ENCODE data around the gene BMERB1. TPM values are rescaled to one million over a fixed set of nuclear protein-coding genes. Genes with fewer than 3 reads are reported as not detected.
A peak's percentile ranks its signal among the peaks of the same experiment; 100 is the strongest.
"Not testable (repeated sequence)": the region's sequence is repeated elsewhere in the genome, so short reads cannot be mapped to it uniquely, and the experiment has no call there.

The BMERB1 gene
- total RNA-seq, 1 donor from 2014 or later: 16.1 TPM

DNA sequence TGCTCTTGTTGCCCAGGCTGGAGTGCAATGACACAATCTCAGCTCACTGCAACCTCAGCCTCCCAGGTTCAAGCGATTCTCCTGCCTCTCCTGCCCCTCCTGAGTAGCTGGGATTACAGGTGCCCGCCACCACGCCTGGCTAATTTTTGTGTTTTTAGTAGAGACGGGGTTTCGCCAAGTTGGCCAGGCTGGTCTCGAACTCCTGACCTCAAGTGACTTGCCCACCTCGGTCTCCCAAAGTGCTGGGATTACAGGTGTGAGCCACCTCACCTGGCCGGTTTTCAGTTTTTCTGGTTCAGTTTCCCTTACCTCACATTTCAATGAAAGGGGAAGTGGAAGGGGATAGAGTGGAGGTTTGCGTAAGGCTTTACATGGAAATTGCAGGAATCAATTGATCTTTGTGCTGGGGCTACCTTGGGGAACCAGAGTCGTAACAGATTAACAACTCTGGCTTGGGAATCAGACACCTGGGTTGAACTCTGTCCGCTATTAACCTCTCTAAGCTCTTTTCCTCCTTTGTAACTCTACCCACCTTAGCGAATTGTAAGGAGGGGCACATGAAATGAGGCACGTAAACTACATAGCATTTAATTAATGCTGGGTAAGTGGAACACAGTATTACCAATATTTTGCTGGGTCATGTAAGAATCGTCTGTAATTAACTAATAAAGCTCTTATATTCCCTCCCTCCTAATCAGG, 35.6 kb upstream of the BMERB1 start:
- no peaks in the 10 kb centered on the region for H3K4me1 ChIP-seq
- no peak overlapping the region for H3K27ac ChIP-seq
- ATAC-seq (no peak), DNase-seq (no peak)
- TF ChIP-seq, protein P1, sequence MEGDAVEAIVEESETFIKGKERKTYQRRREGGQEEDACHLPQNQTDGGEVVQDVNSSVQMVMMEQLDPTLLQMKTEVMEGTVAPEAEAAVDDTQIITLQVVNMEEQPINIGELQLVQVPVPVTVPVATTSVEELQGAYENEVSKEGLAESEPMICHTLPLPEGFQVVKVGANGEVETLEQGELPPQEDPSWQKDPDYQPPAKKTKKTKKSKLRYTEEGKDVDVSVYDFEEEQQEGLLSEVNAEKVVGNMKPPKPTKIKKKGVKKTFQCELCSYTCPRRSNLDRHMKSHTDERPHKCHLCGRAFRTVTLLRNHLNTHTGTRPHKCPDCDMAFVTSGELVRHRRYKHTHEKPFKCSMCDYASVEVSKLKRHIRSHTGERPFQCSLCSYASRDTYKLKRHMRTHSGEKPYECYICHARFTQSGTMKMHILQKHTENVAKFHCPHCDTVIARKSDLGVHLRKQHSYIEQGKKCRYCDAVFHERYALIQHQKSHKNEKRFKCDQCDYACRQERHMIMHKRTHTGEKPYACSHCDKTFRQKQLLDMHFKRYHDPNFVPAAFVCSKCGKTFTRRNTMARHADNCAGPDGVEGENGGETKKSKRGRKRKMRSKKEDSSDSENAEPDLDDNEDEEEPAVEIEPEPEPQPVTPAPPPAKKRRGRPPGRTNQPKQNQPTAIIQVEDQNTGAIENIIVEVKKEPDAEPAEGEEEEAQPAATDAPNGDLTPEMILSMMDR (IDR thresholded peaks at IDR 0.05): no peak
- no peaks in the 10 kb centered on the region for H3K9me3 ChIP-seq
- peaks cover 10% of the 10 kb centered on the region for H3K27me3 ChIP-seq (ENCODE audit: low read depth)
- H3K36me3 ChIP-seq: no peaks in the 10 kb centered on the region
- no peak overlapping the region for H3K4me3 ChIP-seq
- intact Hi-C loops (cut with DNase I): no loop called here

DNA sequence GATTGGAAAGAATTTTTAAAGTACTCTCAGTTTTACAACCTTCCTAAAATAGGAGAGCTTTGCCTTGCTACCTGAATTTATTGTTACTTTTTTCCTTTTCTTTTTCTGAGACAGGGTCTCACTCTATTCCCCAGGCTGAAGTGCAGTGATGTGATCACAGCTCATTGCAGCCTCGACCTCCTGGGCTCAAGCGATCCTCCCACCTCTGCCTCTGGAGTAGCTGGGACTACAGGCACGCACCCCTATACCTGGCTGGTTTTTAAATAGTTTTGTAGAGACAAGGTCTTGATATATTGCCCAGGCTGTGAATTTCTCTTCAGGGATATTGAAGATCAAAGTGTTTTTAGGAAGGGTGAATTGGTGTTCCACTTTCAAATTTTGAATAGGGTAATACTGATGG, 35.1 kb upstream of the BMERB1 start:
- H3K9me3 ChIP-seq: no peaks in the 10 kb centered on the region

GRCh38 chr16:15400314-15400713, 34.1 kb upstream of the BMERB1 start:
- H3K4me3 ChIP-seq; H3K4me1 ChIP-seq; H3K27me3 ChIP-seq (ENCODE audit: low read depth); H3K9me3 ChIP-seq; intact Hi-C loops (cut with DNase I); H3K36me3 ChIP-seq; ATAC-seq; DNase-seq; H3K27ac ChIP-seq: not testable (repeated sequence)

More for the DNA sequence above, 35.1 kb upstream of the BMERB1 start:
- TF ChIP-seq, protein P1 (IDR thresholded peaks at IDR 0.05): no peak
- DNase-seq: no peak
- intact Hi-C loops (cut with DNase I): no loop called here
- no peak overlapping the region for H3K27ac ChIP-seq
- no peaks in the 10 kb centered on the region for H3K4me1 ChIP-seq
- H3K27me3 ChIP-seq (ENCODE audit: low read depth): peaks cover 10% of the 10 kb centered on the region
- H3K4me3 ChIP-seq: no peak overlapping the region
- ATAC-seq: no peak
- no peaks in the 10 kb centered on the region for H3K36me3 ChIP-seq

- H3K36me3 ChIP-seq: no peaks in the 10 kb centered on the region
- H3K9me3 ChIP-seq: no peaks in the 10 kb centered on the region
- intact Hi-C loops (cut with DNase I): no loop called here
- TF ChIP-seq, protein P1 (IDR thresholded peaks at IDR 0.05): no peak
- no peak for ATAC-seq
- no peaks in the 10 kb centered on the region for H3K4me1 ChIP-seq
- no peak overlapping the region for H3K4me3 ChIP-seq
- H3K27me3 ChIP-seq (ENCODE audit: low read depth): no peaks in the 10 kb centered on the region
- H3K27ac ChIP-seq: no peak overlapping the region
- no peak for DNase-seq
Observed at GRCh38 chr16:15401972-15402371, 32.4 kb upstream of the BMERB1 start.

- TF ChIP-seq, protein P1 (IDR thresholded peaks at IDR 0.05): no peak
- H3K27me3 ChIP-seq (ENCODE audit: low read depth): no peaks in the 10 kb centered on the region
- H3K4me1 ChIP-seq: no peaks in the 10 kb centered on the region
- ATAC-seq (peak in 1 of 2 donors; percentile 67), DNase-seq (no peak)
- intact Hi-C loops (cut with DNase I): no loop called here
- H3K9me3 ChIP-seq: no peaks in the 10 kb centered on the region
- no peak overlapping the region for H3K4me3 ChIP-seq
- H3K27ac ChIP-seq: no peak overlapping the region
- no peaks in the 10 kb centered on the region for H3K36me3 ChIP-seq
Observed at GRCh38 chr16:15403392-15403995, 30.9 kb upstream of the BMERB1 start.

DNA sequence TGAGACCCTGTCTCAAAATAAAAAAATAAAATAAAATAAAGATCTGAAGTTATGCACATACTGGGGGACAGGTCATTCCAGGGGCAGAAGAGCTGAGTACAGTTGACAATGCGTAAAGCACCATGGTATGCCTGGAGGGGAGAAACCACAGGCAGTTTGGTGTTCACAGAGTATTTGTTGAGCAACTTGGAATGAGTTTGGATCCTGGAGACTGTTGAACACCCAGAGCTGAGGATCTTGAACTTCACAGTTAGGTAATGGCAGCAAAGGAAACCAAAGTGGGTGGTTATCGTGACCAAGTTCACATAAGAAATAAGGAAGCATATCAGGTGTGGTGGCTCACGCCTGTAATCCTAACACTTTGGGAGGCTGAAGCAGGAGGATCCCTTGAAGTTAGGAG, 30.3 kb upstream of the BMERB1 start:
- DNase-seq; H3K36me3 ChIP-seq; H3K9me3 ChIP-seq; intact Hi-C loops (cut with DNase I); H3K4me1 ChIP-seq; H3K4me3 ChIP-seq; H3K27ac ChIP-seq; H3K27me3 ChIP-seq (ENCODE audit: low read depth): not testable (repeated sequence)
- ATAC-seq: peak in 1 of 2 donors; percentile 49

All from lower lobe of right lung (tissue), 2 donors.